Bone marrow (tissue), 2 donors: Measurements from ENCODE around the gene DLGAP1.

Source experiments
- DNase-seq, 2 donors: peaks; one replicate each; lab custom pipeline; 2025; lab: John Stamatoyannopoulos, UW

The DLGAP1 gene

DNA sequence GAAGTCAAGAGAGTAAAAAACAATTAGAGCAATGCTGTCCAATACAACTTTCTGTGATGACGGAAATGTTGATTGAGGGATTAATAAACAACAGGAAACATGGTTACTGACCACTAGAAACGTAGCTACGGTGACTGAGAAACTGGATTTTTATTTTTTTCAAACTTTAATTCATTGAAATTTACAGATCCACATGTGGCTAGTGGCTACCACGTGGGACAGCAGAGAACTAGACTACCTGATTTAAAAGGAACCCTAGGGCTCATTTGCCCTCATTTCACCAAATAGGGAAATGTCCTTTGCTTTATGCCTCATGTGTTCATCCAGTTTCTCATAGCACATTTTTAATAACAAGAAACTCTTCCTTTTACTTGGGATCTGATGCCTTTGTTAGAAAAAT lies 592.1 kb downstream of the DLGAP1 start:
- no peak for DNase-seq

GRCh38 chr18:3861495-3861894 lies 593.6 kb downstream of the DLGAP1 start:
- DNase-seq: no peak

GRCh38 chr18:3857544-3857943 lies 597.6 kb downstream of the DLGAP1 start:
- DNase-seq: no peak

- no peak for DNase-seq
These were observed 599.1 kb downstream of the DLGAP1 start for GRCh38 chr18:3855966-3856365.

DNA sequence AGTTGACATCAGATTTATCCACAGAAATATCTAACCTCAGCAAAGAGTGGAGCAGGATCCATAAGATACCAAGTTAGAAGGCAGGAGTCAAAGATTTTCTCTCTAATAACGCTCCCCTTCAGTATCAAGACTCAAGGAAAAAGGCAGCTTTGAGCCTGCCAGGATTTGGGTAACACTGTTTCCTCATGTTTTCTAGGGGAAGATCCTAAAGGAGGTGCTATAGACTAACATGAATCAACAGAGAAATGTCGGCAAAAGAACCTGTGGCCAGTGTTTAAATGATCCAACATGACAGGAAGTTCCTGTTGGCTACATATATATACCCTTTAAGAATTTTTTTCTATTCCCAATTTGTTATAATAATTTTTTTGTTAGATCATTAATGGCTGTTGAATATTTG lies 602.8 kb downstream of the DLGAP1 start:
- no peak for DNase-seq

DNA sequence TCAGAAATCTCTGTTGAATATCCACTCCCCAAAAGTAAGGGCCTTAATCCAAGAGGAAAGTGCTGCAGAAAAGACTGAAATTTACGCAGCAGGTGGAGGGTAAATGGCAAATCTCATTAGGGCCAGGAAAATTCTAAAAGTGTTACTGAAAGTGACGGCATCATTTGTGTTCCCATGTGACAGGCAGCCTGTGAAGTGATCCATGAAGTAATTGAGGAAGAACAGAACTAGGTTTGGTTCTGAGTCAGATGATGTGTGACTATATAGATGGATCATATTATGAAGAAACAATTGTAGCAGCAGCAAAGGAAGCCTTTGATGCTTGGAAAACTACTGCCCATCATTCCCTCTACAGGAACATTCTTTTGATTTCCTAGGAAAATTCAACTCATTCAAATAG lies 603.9 kb downstream of the DLGAP1 start:
- DNase-seq: no peak

GRCh38 chr18:3848316-3848715 lies 606.8 kb downstream of the DLGAP1 start:
- DNase-seq: no peak

DNA sequence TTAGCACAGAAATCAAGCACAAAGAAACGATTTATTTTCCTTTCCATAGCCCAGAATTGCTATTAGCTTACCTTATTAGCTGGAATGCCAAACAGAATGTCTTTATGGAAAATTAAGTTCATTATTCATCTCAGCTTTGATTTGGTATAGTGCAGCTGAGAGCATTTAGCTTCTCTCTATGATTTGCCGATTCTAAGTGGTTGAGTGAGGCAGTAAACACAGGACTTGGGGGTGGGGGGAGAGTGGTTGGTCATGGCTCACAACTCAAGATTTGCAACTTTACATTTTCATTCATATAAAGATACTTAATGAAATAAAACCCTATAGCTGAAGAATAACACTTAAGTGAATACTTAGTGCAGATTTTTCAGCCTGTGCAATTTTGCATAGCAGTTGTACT lies 609.9 kb downstream of the DLGAP1 start:
- no peak for DNase-seq

DNA sequence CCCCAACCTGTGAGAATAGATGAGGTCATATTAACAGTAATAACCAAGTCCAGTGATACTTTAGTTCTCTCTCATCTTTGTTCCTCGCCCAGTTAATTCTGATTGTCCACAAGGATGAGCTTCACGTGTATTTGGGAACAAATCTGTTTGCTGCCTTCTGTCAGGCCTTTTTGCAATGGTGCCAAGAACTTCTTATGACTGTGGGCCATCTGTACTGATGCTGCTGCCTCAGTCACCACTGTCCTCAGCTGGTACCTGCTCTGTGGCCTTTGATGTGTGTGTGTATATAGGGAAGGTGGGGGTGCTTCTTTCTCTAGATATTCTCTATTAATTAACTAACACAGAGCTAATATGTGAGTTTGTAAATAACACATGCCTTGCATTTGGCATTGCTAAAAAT lies 612.3 kb downstream of the DLGAP1 start:
- no peak for DNase-seq

- DNase-seq: no peak
These were observed 614.3 kb downstream of the DLGAP1 start for GRCh38 chr18:3840766-3841165.

- DNase-seq: no peak
These were observed 615.5 kb downstream of the DLGAP1 start for GRCh38 chr18:3839581-3839981.

DNA sequence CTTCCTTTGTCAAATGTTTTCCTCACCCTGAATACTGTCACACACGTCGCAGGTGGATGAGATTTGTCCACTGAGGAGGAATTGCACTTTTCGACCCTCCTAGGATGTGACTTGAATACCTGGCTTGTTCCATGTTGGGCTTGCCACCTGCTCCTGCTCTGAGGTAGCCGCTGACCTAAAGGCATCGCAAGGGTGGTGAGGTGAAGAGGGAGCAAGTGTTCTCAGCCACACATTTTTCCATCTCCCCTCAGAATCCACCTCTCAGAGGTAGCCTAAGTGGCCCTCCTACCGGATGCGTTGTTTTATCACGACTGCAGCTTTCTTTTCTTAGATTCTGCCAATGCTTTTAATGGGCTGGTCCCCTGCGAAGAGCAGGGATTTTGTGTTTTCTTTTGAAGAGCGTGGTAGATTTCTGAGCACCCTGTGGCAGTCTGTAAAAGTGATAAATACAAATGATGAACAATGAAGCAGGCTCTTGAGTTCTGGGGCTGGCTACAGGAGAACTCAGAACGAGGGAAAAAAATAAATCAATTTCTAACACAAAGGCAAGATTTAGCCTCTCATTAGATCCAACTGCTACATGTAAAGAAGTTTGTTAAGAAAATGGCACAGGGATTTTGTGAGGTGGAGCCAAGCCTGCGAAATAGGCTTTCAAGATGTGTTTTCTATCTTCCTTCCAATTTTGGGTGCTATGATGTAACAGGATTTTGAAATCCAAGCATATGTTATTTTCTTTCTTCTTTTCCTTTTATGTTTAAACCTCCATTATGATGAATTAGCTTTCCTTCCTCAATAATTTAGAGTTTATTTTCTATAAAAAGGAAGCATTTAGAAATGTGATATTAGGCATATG lies 618.4 kb downstream of the DLGAP1 start:
- DNase-seq: no peak

GRCh38 chr18:3832025-3832638 lies 623.0 kb downstream of the DLGAP1 start:
- no peak for DNase-seq

- DNase-seq: no peak
These were observed 624.5 kb downstream of the DLGAP1 start for GRCh38 chr18:3830604-3831003.

DNA sequence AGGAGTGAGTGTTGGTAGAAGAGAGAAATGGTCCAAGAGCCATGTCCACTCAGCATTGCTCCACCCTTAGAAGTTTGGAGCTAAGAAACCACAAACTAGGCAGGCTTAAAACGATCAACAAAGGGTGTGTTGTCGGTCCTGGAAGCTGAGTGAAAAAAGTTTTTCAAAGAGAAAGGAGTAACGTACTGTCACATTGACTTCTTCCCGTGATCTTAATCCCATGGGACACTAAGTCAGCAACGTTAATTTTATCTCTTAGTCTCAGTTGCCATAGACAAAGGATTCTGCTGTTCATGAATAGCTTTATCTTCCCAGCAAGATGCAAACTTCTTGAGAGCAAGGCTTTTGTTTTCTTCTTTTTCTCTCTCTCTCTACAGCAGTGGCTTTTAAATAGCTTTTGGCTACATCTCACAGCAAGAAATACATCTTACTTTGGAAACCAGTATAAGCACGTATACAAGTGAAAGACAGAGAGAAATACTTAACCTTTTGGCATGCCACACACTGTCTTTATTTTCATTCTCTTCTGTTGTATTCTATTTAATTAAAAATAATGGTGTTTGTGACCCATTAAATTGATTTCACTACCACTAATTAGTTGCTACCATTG lies 627.8 kb downstream of the DLGAP1 start:
- DNase-seq: no peak

GRCh38 chr18:3826021-3826420 lies 629.1 kb downstream of the DLGAP1 start:
- no peak for DNase-seq

- no peak for DNase-seq
These were observed 631.0 kb downstream of the DLGAP1 start for GRCh38 chr18:3824101-3824500.

- DNase-seq: no peak
These were observed 632.0 kb downstream of the DLGAP1 start for GRCh38 chr18:3823073-3823472.

DNA sequence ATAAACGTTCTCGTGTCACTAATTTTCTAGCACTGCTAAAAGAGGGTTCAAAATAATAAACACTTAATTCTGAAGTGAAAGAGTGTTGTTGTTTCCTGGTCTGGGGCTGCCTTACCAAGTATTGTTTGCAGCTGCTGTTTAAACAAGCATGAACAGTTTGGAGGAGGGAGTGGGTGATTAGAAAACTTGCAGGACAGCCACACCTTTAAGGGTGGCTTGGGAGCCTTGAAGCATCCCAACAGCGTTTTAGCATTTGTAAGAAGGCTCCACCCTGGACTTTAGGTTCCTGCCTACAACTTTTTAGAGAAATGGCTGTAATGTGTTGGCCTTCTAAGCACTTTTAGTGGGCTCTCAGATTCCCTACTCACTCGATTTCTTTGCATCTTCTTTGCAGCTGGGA lies 633.6 kb downstream of the DLGAP1 start:
- no peak for DNase-seq

DNA sequence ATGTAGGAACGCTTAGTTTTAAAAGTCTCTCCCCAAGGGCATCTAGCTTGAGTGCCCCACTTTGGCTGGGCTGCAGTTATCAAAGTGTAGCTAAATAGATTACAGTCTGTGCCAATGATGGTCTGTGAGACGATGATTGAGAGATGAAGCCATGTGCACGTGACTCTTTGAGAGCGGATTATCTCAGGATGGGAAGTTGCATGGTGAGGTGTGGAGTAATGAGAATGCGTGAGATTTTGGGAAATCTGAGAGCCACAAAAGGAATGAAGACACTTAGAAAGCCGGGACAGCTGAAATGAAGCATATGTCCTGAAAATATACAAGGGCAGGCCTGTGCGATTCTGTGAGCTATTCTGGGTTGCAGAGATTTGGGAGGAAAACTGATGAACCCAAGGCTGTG lies 635.1 kb downstream of the DLGAP1 start:
- no peak for DNase-seq

DNA sequence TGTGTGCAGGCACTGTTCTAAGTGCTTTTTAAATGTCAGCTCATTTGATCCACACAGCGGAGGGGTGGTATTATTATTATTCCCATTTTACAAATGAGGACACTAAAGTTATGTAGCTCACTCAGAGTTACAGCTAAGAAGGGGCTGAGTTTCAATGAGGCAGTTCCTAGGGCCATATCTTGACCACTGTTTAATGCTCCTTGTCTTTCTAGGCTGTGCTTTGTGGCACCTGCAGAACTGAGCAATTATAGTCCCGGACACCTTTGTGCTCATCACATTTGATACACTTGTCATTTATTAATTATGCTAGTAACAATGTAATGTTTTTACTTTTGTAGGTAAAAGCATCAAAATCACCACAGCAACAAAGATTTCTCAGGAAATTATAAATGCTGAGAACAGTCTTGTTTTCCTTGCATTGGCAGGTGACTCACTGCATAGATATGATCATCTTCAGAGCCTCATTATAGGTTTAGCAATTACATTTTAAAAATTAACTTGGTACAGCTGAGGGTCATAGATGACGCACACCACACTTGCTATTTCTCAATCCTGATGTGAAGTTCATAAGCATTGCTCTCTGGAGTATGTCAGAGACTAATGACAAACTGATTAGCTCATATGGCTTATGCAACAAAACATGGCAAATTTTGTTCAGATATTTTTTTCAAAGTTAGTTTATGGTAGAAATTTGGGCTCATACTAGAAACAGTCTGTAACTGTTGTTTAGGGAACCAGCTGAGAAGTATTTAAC lies 638.3 kb downstream of the DLGAP1 start:
- DNase-seq: no peak

DNA sequence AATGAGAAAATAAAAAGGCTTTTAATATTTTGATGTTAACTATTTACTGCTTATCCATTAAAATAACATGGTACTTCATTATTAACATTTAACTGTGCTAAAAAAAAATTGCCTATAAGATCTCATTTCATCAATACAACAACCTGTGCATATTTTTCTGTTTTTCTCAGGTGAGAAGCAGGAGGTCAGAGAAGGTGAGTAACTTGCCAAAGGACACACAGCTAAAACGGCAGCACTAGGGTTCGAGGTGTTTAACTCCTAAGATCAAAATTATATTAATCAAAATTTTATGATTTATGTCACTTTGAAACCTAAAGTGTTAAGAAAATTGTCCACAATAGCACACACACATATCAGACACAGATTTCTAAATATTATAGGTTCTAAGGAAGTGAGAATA lies 639.1 kb downstream of the DLGAP1 start:
- no peak for DNase-seq

- no peak for DNase-seq
These were observed 640.3 kb downstream of the DLGAP1 start for GRCh38 chr18:3814816-3815215.
